Endothelial cell (in vitro differentiated cells): Measurements from ENCODE around the gene GAN. TPM values are rescaled to one million over a fixed set of nuclear protein-coding genes. Genes with fewer than 3 reads are reported as not detected.

Experiments used
- DNase-seq: peaks from one replicate; pipeline ENCODE4 v3.0.0; 2021; ENCODE audit warnings: low spot score
- H3K27ac Mint-ChIP-seq: one replicate; pipeline ENCODE4 v1.8.0; 2021; ENCODE audit warnings: mixed read lengths, inconsistent platforms; ENCODE audit not compliant: unreplicated experiment
- H3K27me3 Mint-ChIP-seq: one replicate; pipeline ENCODE4 v1.8.0; 2021; ENCODE audit warnings: mild to moderate bottlenecking, moderate library complexity, mixed read lengths, inconsistent platforms; ENCODE audit not compliant: unreplicated experiment
- H3K36me3 Mint-ChIP-seq: one replicate; pipeline ENCODE4 v1.8.0; 2021; ENCODE audit warnings: mild to moderate bottlenecking, low read depth, mixed read lengths, inconsistent platforms; ENCODE audit not compliant: unreplicated experiment
- H3K4me1 Mint-ChIP-seq: one replicate; pipeline ENCODE4 v1.8.0; 2021; ENCODE audit warnings: mild to moderate bottlenecking, mixed read lengths, inconsistent platforms; ENCODE audit not compliant: unreplicated experiment
- H3K4me3 Mint-ChIP-seq: one replicate; pipeline ENCODE4 v1.8.0; 2021; ENCODE audit warnings: mild to moderate bottlenecking, mixed read lengths, inconsistent platforms; ENCODE audit not compliant: unreplicated experiment
- H3K9me3 Mint-ChIP-seq: one replicate; pipeline ENCODE4 v1.8.0; 2021; ENCODE audit warnings: mixed read lengths, inconsistent platforms; ENCODE audit not compliant: unreplicated experiment
- CTCF ChIP-seq: fragments of 200-600 bp; sonication (generic); IDR thresholded peaks from one replicate; pipeline ENCODE4 v1.5.0; 2021; ENCODE audit warnings: antibody characterized with exemption; ENCODE audit not compliant: unreplicated experiment
- total RNA-seq: library from RNA; stranded (reverse); fragmentation: NEBNext Ultra II Directional; extraction: Animal tissue kit (Norgen Biotek cat#: 25700); gene quantifications from one replicate; pipeline ENCODE4 v1.2.1, GENCODE V29; 2021; ENCODE audit not compliant: unreplicated experiment

GAN gene
- total RNA-seq, 1 donor from 2014 or later: 24.2 TPM

- no peak for TF ChIP-seq CTCF
Observed at GRCh38 chr16:81321536-81321935, 6.8 kb downstream of the GAN start.

GRCh38 chr16:81324808-81325207 is 10.0 kb downstream of the GAN start:
- Mint-ChIP-seq H3K36me3 (peaks cover 7% of the 10 kb centered on the region), H3K27ac (no peak overlapping the region), H3K4me1 (no peaks in the 10 kb centered on the region), H3K27me3 (no peaks in the 10 kb centered on the region), H3K4me3 (no peak overlapping the region), H3K9me3 (no peaks in the 10 kb centered on the region)
- no peak for TF ChIP-seq CTCF
- no peak for DNase-seq

More at GRCh38 chr16:81321536-81321935, 6.8 kb downstream of the GAN start:
- no peaks in the 10 kb centered on the region for H3K4me1 Mint-ChIP-seq
- H3K36me3 Mint-ChIP-seq: peaks cover 7% of the 10 kb centered on the region
- H3K27ac Mint-ChIP-seq: no peak overlapping the region
- no peak for DNase-seq
- H3K9me3 Mint-ChIP-seq: no peaks in the 10 kb centered on the region
- H3K27me3 Mint-ChIP-seq: no peaks in the 10 kb centered on the region
- no peak overlapping the region for H3K4me3 Mint-ChIP-seq

GRCh38 chr16:81327011-81327410 is 12.2 kb downstream of the GAN start:
- no peak overlapping the region for H3K27ac Mint-ChIP-seq
- no peak for DNase-seq

GRCh38 chr16:81327447-81328196 is 12.9 kb downstream of the GAN start:
- H3K4me1 Mint-ChIP-seq: no peaks in the 10 kb centered on the region
- peaks cover 4% of the 10 kb centered on the region for H3K27me3 Mint-ChIP-seq
- no peak overlapping the region for H3K4me3 Mint-ChIP-seq

More at GRCh38 chr16:81327011-81327410, 12.2 kb downstream of the GAN start:
- Mint-ChIP-seq H3K27me3 (peaks cover 4% of the 10 kb centered on the region), H3K9me3 (no peaks in the 10 kb centered on the region), H3K4me1 (no peaks in the 10 kb centered on the region), H3K4me3 (no peak overlapping the region), H3K36me3 (peaks cover 7% of the 10 kb centered on the region)
- TF ChIP-seq CTCF: no peak

More at GRCh38 chr16:81327447-81328196, 12.9 kb downstream of the GAN start:
- H3K27ac Mint-ChIP-seq: no peak overlapping the region
- TF ChIP-seq CTCF: no peak
- peaks cover 7% of the 10 kb centered on the region for H3K36me3 Mint-ChIP-seq
- DNase-seq: no peak
- no peaks in the 10 kb centered on the region for H3K9me3 Mint-ChIP-seq
